ENCODE measurements around the gene IGF1R.
A peak's percentile ranks its signal among the peaks of the same experiment; 100 is the strongest.

The IGF1R gene

GRCh38 chr15:98663045-98663444 lies 14.7 kb downstream of the IGF1R start:
- H3K9me3 ChIP-seq (ENCODE audit: control insufficient read depth in 1 of 2, low read length in 2 of 2): no peaks in the 10 kb centered on the region
- H3K27ac ChIP-seq (ENCODE audit: low read length): no peak overlapping the region
- H3K4me1 ChIP-seq (ENCODE audit: control insufficient read depth in 1 of 2, insufficient read depth in 2 of 2, low read length in 2 of 2): peaks cover 0 to 39% of the 10 kb centered on the region in 2 donors
- H3K27me3 ChIP-seq (ENCODE audit: low read depth, low read length): no peaks in the 10 kb centered on the region
- H3K4me3 ChIP-seq (ENCODE audit: low read depth in 1 of 2, low read length in 2 of 2): no peak overlapping the region
- no peaks in the 10 kb centered on the region for H3K36me3 ChIP-seq (ENCODE audit: control insufficient read depth in 1 of 2, insufficient read depth in 2 of 2, low read length in 2 of 2)

GRCh38 chr15:98663606-98664005 lies 15.3 kb downstream of the IGF1R start:
- Histone ChIP-seq H3K4me3 (ENCODE audit: low read depth in 1 of 2, low read length in 2 of 2) (no peak overlapping the region), H3K9me3 (ENCODE audit: control insufficient read depth in 1 of 2, low read length in 2 of 2) (no peaks in the 10 kb centered on the region), H3K36me3 (ENCODE audit: control insufficient read depth in 1 of 2, insufficient read depth in 2 of 2, low read length in 2 of 2) (no peaks in the 10 kb centered on the region), H3K27me3 (ENCODE audit: low read depth, low read length) (no peaks in the 10 kb centered on the region), H3K4me1 (ENCODE audit: control insufficient read depth in 1 of 2, insufficient read depth in 2 of 2, low read length in 2 of 2) (peaks cover 4 to 44% of the 10 kb centered on the region in 2 donors), H3K27ac (ENCODE audit: low read length) (no peak overlapping the region)

- Histone ChIP-seq H3K27ac (ENCODE audit: low read length) (no peak overlapping the region), H3K4me1 (ENCODE audit: control insufficient read depth in 1 of 2, insufficient read depth in 2 of 2, low read length in 2 of 2) (peaks cover 10 to 55% of the 10 kb centered on the region in 2 donors), H3K36me3 (ENCODE audit: control insufficient read depth in 1 of 2, insufficient read depth in 2 of 2, low read length in 2 of 2) (no peaks in the 10 kb centered on the region), H3K27me3 (ENCODE audit: low read depth, low read length) (no peaks in the 10 kb centered on the region), H3K9me3 (ENCODE audit: control insufficient read depth in 1 of 2, low read length in 2 of 2) (no peaks in the 10 kb centered on the region), H3K4me3 (ENCODE audit: low read depth in 1 of 2, low read length in 2 of 2) (no peak overlapping the region)
These were observed 18.1 kb downstream of the IGF1R start for GRCh38 chr15:98666441-98666840.

GRCh38 chr15:98666841-98667240 lies 18.5 kb downstream of the IGF1R start:
- H3K27ac ChIP-seq (ENCODE audit: low read length): no peak overlapping the region
- peaks cover 10 to 56% of the 10 kb centered on the region in 2 donors for H3K4me1 ChIP-seq (ENCODE audit: control insufficient read depth in 1 of 2, insufficient read depth in 2 of 2, low read length in 2 of 2)
- H3K4me3 ChIP-seq (ENCODE audit: low read depth in 1 of 2, low read length in 2 of 2): no peak overlapping the region
- no peaks in the 10 kb centered on the region for H3K36me3 ChIP-seq (ENCODE audit: control insufficient read depth in 1 of 2, insufficient read depth in 2 of 2, low read length in 2 of 2)
- H3K9me3 ChIP-seq (ENCODE audit: control insufficient read depth in 1 of 2, low read length in 2 of 2): no peaks in the 10 kb centered on the region
- no peaks in the 10 kb centered on the region for H3K27me3 ChIP-seq (ENCODE audit: low read depth, low read length)

- no peak overlapping the region for H3K4me3 ChIP-seq (ENCODE audit: low read depth in 1 of 2, low read length in 2 of 2)
- H3K27ac ChIP-seq (ENCODE audit: low read length): no peak overlapping the region
- peaks cover 10 to 54% of the 10 kb centered on the region in 2 donors for H3K4me1 ChIP-seq (ENCODE audit: control insufficient read depth in 1 of 2, insufficient read depth in 2 of 2, low read length in 2 of 2)
These were observed 19.3 kb downstream of the IGF1R start for GRCh38 chr15:98667521-98668179.

GRCh38 chr15:98668566-98669308 lies 20.4 kb downstream of the IGF1R start:
- no peak overlapping the region for H3K4me3 ChIP-seq (ENCODE audit: low read depth in 1 of 2, low read length in 2 of 2)
- H3K9me3 ChIP-seq (ENCODE audit: control insufficient read depth in 1 of 2, low read length in 2 of 2): no peaks in the 10 kb centered on the region
- peaks cover 10 to 45% of the 10 kb centered on the region in 2 donors for H3K4me1 ChIP-seq (ENCODE audit: control insufficient read depth in 1 of 2, insufficient read depth in 2 of 2, low read length in 2 of 2)
- no peaks in the 10 kb centered on the region for H3K27me3 ChIP-seq (ENCODE audit: low read depth, low read length)
- H3K27ac ChIP-seq (ENCODE audit: low read length): no peak overlapping the region
- no peaks in the 10 kb centered on the region for H3K36me3 ChIP-seq (ENCODE audit: control insufficient read depth in 1 of 2, insufficient read depth in 2 of 2, low read length in 2 of 2)

More at GRCh38 chr15:98667521-98668179, 19.3 kb downstream of the IGF1R start:
- Histone ChIP-seq H3K27me3 (ENCODE audit: low read depth, low read length) (no peaks in the 10 kb centered on the region), H3K9me3 (ENCODE audit: control insufficient read depth in 1 of 2, low read length in 2 of 2) (no peaks in the 10 kb centered on the region), H3K36me3 (ENCODE audit: control insufficient read depth in 1 of 2, insufficient read depth in 2 of 2, low read length in 2 of 2) (no peaks in the 10 kb centered on the region)

- Histone ChIP-seq H3K4me3 (ENCODE audit: low read depth in 1 of 2, low read length in 2 of 2) (no peak overlapping the region), H3K36me3 (ENCODE audit: control insufficient read depth in 1 of 2, insufficient read depth in 2 of 2, low read length in 2 of 2) (no peaks in the 10 kb centered on the region), H3K27me3 (ENCODE audit: low read depth, low read length) (no peaks in the 10 kb centered on the region), H3K27ac (ENCODE audit: low read length) (no peak overlapping the region), H3K9me3 (ENCODE audit: control insufficient read depth in 1 of 2, low read length in 2 of 2) (no peaks in the 10 kb centered on the region), H3K4me1 (ENCODE audit: control insufficient read depth in 1 of 2, insufficient read depth in 2 of 2, low read length in 2 of 2) (peaks cover 10 to 45% of the 10 kb centered on the region in 2 donors)
These were observed 21.3 kb downstream of the IGF1R start for GRCh38 chr15:98669638-98670037.

GRCh38 chr15:98671060-98672008 lies 23.0 kb downstream of the IGF1R start:
- no peaks in the 10 kb centered on the region for H3K9me3 ChIP-seq (ENCODE audit: control insufficient read depth in 1 of 2, low read length in 2 of 2)
- no peak overlapping the region for H3K4me3 ChIP-seq (ENCODE audit: low read depth in 1 of 2, low read length in 2 of 2)
- H3K27me3 ChIP-seq (ENCODE audit: low read depth, low read length): no peaks in the 10 kb centered on the region
- H3K27ac ChIP-seq (ENCODE audit: low read length): peak overlapping the region; percentile 69
- H3K4me1 ChIP-seq (ENCODE audit: control insufficient read depth in 1 of 2, insufficient read depth in 2 of 2, low read length in 2 of 2): peaks cover 10 to 45% of the 10 kb centered on the region in 2 donors
- H3K36me3 ChIP-seq (ENCODE audit: control insufficient read depth in 1 of 2, insufficient read depth in 2 of 2, low read length in 2 of 2): no peaks in the 10 kb centered on the region

- Histone ChIP-seq H3K27me3 (ENCODE audit: low read depth, low read length) (no peaks in the 10 kb centered on the region), H3K27ac (ENCODE audit: low read length) (no peak overlapping the region), H3K36me3 (ENCODE audit: control insufficient read depth in 1 of 2, insufficient read depth in 2 of 2, low read length in 2 of 2) (no peaks in the 10 kb centered on the region), H3K4me1 (ENCODE audit: control insufficient read depth in 1 of 2, insufficient read depth in 2 of 2, low read length in 2 of 2) (peaks cover 10 to 38% of the 10 kb centered on the region in 2 donors), H3K4me3 (ENCODE audit: low read depth in 1 of 2, low read length in 2 of 2) (no peak overlapping the region), H3K9me3 (ENCODE audit: control insufficient read depth in 1 of 2, low read length in 2 of 2) (no peaks in the 10 kb centered on the region)
These were observed 24.8 kb downstream of the IGF1R start for GRCh38 chr15:98673133-98673532.

GRCh38 chr15:98674336-98674735 lies 26.0 kb downstream of the IGF1R start:
- no peaks in the 10 kb centered on the region for H3K9me3 ChIP-seq (ENCODE audit: control insufficient read depth in 1 of 2, low read length in 2 of 2)
- H3K4me3 ChIP-seq (ENCODE audit: low read depth in 1 of 2, low read length in 2 of 2): no peak overlapping the region
- H3K36me3 ChIP-seq (ENCODE audit: control insufficient read depth in 1 of 2, insufficient read depth in 2 of 2, low read length in 2 of 2): no peaks in the 10 kb centered on the region
- peaks cover 6 to 28% of the 10 kb centered on the region in 2 donors for H3K4me1 ChIP-seq (ENCODE audit: control insufficient read depth in 1 of 2, insufficient read depth in 2 of 2, low read length in 2 of 2)
- H3K27me3 ChIP-seq (ENCODE audit: low read depth, low read length): no peaks in the 10 kb centered on the region
- H3K27ac ChIP-seq (ENCODE audit: low read length): no peak overlapping the region

Measured in muscle layer of duodenum (tissue), 2 donors.